ENCODE data around the gene RNF113B.

The RNF113B gene

GRCh38 chr13:98134901-98135300 lies 42.2 kb downstream of the RNF113B start:
- DNase-seq, result no peak

GRCh38 chr13:98133946-98134345 lies 43.1 kb downstream of the RNF113B start:
- DNase-seq, result no peak

- DNase-seq, result no peak
Measured at GRCh38 chr13:98129059-98129746, 47.9 kb downstream of the RNF113B start.
